ENCODE results near the gene CD180. TPM values are rescaled to one million over a fixed set of nuclear protein-coding genes. Genes with fewer than 3 reads are reported as not detected.

CD180 gene
- total RNA-seq, 6 donors from 2014 or later: 1.00 to 4.8 (median 1.9) TPM

GRCh38 chr5:67140413-67140812, 56.2 kb downstream of the CD180 start:
- H3K36me3 ChIP-seq: peaks cover 13 to 82% (median 53%) of the 10 kb centered on the region in 4 donors
- WGBS, 2 donors: 87 to 94% methylated on average over 4 of the region's 4 CpGs
- no peak for TF ChIP-seq EP300 (IDR thresholded peaks at IDR 0.05)
- no peak for TF ChIP-seq CTCF (IDR thresholded peaks at IDR 0.05)
- no peak for TF ChIP-seq POLR2A (IDR thresholded peaks at IDR 0.05)
- TF ChIP-seq POLR2AphosphoS5 (IDR thresholded peaks at IDR 0.05): no peak

GRCh38 chr5:67139030-67139429, 57.6 kb downstream of the CD180 start:
- WGBS, 2 donors: 94 to 95% methylated on average over 5 of the region's 5 CpGs
- no peak for ATAC-seq (ENCODE audit: low FRiP score in 2 of 2)
- DNase-seq: no peak
- Histone ChIP-seq H3K4me3 (no peak overlapping the region), H3K9me3 (no peaks in the 10 kb centered on the region), H3K4me1 (no peaks in the 10 kb centered on the region), H3K27me3 (no peaks in the 10 kb centered on the region), H3K36me3 (peaks cover 13 to 81% (median 44%) of the 10 kb centered on the region in 4 donors), H3K27ac (no peak overlapping the region)
- no peak for TF ChIP-seq EP300 (IDR thresholded peaks at IDR 0.05)
- no peak for TF ChIP-seq CTCF (IDR thresholded peaks at IDR 0.05)
- no peak for TF ChIP-seq POLR2A (IDR thresholded peaks at IDR 0.05)
- TF ChIP-seq POLR2AphosphoS5 (IDR thresholded peaks at IDR 0.05): no peak

More at GRCh38 chr5:67140413-67140812, 56.2 kb downstream of the CD180 start:
- DNase-seq (no peak), ATAC-seq (ENCODE audit: low FRiP score in 2 of 2) (no peak)
- H3K27ac ChIP-seq: no peak overlapping the region
- H3K4me1 ChIP-seq: no peaks in the 10 kb centered on the region
- H3K27me3 ChIP-seq: no peaks in the 10 kb centered on the region
- H3K9me3 ChIP-seq: no peaks in the 10 kb centered on the region
- no peak overlapping the region for H3K4me3 ChIP-seq

GRCh38 chr5:67135381-67135984, 61.1 kb downstream of the CD180 start:
- Histone ChIP-seq H3K4me1 (no peaks in the 10 kb centered on the region), H3K9me3 (no peaks in the 10 kb centered on the region), H3K27me3 (no peaks in the 10 kb centered on the region), H3K4me3 (no peak overlapping the region), H3K36me3 (peaks cover 0 to 76% (median 22%) of the 10 kb centered on the region in 4 donors), H3K27ac (no peak overlapping the region)
- TF ChIP-seq CTCF (IDR thresholded peaks at IDR 0.05) (no peak), EP300 (IDR thresholded peaks at IDR 0.05) (no peak), POLR2A (IDR thresholded peaks at IDR 0.05) (no peak), POLR2AphosphoS5 (IDR thresholded peaks at IDR 0.05) (no peak)
- DNase-seq (no peak), ATAC-seq (ENCODE audit: low FRiP score in 2 of 2) (no peak)
- WGBS, 2 donors: 84 to 89% methylated on average over 6 of the region's 6 CpGs

GRCh38 chr5:67133776-67134175, 62.8 kb downstream of the CD180 start:
- TF ChIP-seq POLR2AphosphoS5 (IDR thresholded peaks at IDR 0.05) (no peak), POLR2A (IDR thresholded peaks at IDR 0.05) (no peak), EP300 (IDR thresholded peaks at IDR 0.05) (no peak), CTCF (IDR thresholded peaks at IDR 0.05) (no peak)
- Histone ChIP-seq H3K27ac (no peak overlapping the region), H3K4me3 (no peak overlapping the region), H3K27me3 (no peaks in the 10 kb centered on the region), H3K36me3 (peaks cover 0 to 72% (median 21%) of the 10 kb centered on the region in 4 donors), H3K4me1 (no peaks in the 10 kb centered on the region), H3K9me3 (no peaks in the 10 kb centered on the region)
- no peak for ATAC-seq (ENCODE audit: low FRiP score in 2 of 2)
- no peak for DNase-seq
- 87 to 92% methylated on average over 3 of the region's 3 CpGs for WGBS, 2 donors

- no peak overlapping the region for H3K27ac ChIP-seq
- 45 to 48% methylated on average over 2 of the region's 2 CpGs for WGBS, 2 donors
- no peak overlapping the region for H3K4me3 ChIP-seq
- H3K27me3 ChIP-seq: no peaks in the 10 kb centered on the region
- H3K9me3 ChIP-seq: no peaks in the 10 kb centered on the region
- ATAC-seq (ENCODE audit: low FRiP score in 2 of 2) (no peak), DNase-seq (no peak)
- no peaks in the 10 kb centered on the region for H3K4me1 ChIP-seq
- H3K36me3 ChIP-seq: peaks cover 0 to 73% (median 18%) of the 10 kb centered on the region in 4 donors
- TF ChIP-seq EP300 (IDR thresholded peaks at IDR 0.05) (no peak), POLR2AphosphoS5 (IDR thresholded peaks at IDR 0.05) (no peak), POLR2A (IDR thresholded peaks at IDR 0.05) (no peak), CTCF (IDR thresholded peaks at IDR 0.05) (no peak)
Observed at GRCh38 chr5:67133217-67133616, 63.4 kb downstream of the CD180 start.
